ENCODE measurements around the gene EBLN1. TPM values are rescaled to one million over a fixed set of nuclear protein-coding genes. Genes with fewer than 3 reads are reported as not detected.

The EBLN1 gene
- total and polyA plus RNA-seq, 2 of the 13 experiments (the other 11 are each of a cell fraction or from before 2014, with no cell fraction given) = not detected

DNA sequence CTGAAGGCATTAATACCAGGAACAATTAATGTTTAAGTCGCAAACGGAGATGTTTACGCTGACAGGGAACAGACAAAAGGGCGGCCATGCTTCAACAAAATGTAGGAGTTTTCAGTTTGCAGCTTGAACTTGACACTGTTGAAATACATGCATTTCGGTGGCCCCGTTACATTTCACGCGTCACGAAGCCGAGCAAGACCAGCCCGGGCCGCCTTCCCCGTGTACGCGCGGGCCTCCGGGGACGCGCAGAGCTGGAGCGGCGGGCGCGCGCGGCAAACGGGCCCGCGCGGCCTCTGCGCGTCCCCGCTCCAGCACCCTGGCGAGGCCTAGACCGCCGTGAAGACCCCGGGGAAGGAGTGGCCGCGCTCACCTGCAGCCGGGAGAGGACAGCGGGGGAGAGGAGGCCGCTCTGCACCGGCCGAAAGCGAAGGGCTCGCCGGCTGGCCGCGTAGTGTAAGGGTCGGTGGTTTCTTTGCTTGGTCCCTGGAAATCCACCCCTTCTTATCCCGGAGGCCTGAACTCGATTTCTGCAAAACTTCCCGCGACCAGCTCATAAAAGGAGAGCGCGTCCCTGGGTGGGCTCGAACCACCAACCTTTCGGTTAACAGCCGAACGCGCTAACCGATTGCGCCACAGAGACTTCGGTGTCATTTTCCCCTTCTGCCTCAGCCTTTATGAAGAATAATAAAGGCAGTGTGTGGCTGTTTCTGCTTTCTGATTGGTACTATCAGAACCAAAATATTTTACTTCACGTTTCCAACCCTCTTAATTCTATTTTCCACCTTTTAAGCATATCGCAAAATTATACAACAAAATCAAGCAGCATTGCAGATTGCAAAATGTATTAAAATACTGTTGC, 11.4 kb upstream of the EBLN1 start (continued):
- TF ChIP-seq, protein P1, sequence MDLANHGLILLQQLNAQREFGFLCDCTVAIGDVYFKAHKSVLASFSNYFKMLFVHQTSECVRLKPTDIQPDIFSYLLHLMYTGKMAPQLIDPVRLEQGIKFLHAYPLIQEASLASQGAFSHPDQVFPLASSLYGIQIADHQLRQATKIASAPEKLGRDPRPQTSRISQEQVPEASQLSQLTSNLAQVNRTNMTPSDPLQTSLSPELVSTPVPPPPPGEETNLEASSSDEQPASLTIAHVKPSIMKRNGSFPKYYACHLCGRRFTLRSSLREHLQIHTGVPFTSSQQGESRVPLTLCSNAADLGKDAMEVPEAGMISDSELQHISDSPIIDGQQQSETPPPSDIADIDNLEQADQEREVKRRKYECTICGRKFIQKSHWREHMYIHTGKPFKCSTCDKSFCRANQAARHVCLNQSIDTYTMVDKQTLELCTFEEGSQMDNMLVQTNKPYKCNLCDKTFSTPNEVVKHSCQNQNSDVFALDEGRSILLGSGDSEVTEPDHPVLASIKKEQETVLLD (CRISPR knock-in tag; IDR thresholded peaks at IDR 0.05; ENCODE audit: low read depth) = no peak
- peak; percentile 38; the same call in 1 of the 2 replicates for TF ChIP-seq E2F1 (CRISPR knock-in tag; IDR thresholded peaks at IDR 0.05)
- TF ChIP-seq MIER3 (CRISPR knock-in tag; IDR thresholded peaks at IDR 0.05; ENCODE audit: borderline replicate concordance) = no peak
- peak; percentile 67 for TF ChIP-seq SPEN (CRISPR knock-in tag; IDR thresholded peaks at IDR 0.05; ENCODE audit: low read depth)
- peak; percentile 73 for TF ChIP-seq HOXA3 (CRISPR knock-in tag; IDR thresholded peaks at IDR 0.05)
- TF ChIP-seq YY1 (IDR thresholded peaks at IDR 0.05; ENCODE audit: insufficient read depth, insufficient replicate concordance, low read depth, low read length) = no peak
- TF ChIP-seq RXRA (CRISPR knock-in tag; IDR thresholded peaks at IDR 0.05) = peak; percentile 31; the same call in 1 of the 2 replicates
- TF ChIP-seq, protein P2, sequence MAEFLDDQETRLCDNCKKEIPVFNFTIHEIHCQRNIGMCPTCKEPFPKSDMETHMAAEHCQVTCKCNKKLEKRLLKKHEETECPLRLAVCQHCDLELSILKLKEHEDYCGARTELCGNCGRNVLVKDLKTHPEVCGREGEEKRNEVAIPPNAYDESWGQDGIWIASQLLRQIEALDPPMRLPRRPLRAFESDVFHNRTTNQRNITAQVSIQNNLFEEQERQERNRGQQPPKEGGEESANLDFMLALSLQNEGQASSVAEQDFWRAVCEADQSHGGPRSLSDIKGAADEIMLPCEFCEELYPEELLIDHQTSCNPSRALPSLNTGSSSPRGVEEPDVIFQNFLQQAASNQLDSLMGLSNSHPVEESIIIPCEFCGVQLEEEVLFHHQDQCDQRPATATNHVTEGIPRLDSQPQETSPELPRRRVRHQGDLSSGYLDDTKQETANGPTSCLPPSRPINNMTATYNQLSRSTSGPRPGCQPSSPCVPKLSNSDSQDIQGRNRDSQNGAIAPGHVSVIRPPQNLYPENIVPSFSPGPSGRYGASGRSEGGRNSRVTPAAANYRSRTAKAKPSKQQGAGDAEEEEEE (CRISPR knock-in tag; IDR thresholded peaks at IDR 0.05; ENCODE audit: borderline replicate concordance) = no peak
- peak; percentile 60; the same call in 1 of the 2 replicates for TF ChIP-seq CREBL2 (CRISPR knock-in tag; IDR thresholded peaks at IDR 0.05; ENCODE audit: borderline replicate concordance)
- TF ChIP-seq RXRB (CRISPR knock-in tag; IDR thresholded peaks at IDR 0.05; ENCODE audit: borderline replicate concordance) = peak; percentile 58
- no peak for TF ChIP-seq ZNF143 (CRISPR knock-in tag; IDR thresholded peaks at IDR 0.05)
- TF ChIP-seq ISX (CRISPR knock-in tag; conservative IDR thresholded peaks at IDR 0.05) = no peak
- TF ChIP-seq ZNF10 (CRISPR knock-in tag; IDR thresholded peaks at IDR 0.05; ENCODE audit: borderline replicate concordance, low read depth) = no peak
- TF ChIP-seq FOSL2 (CRISPR knock-in tag; IDR thresholded peaks at IDR 0.05) = peak; percentile 51
- peak; percentile 59; the same call in 1 of the 2 replicates for TF ChIP-seq ZNF317 (CRISPR knock-in tag; IDR thresholded peaks at IDR 0.05)
- TF ChIP-seq, protein P3, sequence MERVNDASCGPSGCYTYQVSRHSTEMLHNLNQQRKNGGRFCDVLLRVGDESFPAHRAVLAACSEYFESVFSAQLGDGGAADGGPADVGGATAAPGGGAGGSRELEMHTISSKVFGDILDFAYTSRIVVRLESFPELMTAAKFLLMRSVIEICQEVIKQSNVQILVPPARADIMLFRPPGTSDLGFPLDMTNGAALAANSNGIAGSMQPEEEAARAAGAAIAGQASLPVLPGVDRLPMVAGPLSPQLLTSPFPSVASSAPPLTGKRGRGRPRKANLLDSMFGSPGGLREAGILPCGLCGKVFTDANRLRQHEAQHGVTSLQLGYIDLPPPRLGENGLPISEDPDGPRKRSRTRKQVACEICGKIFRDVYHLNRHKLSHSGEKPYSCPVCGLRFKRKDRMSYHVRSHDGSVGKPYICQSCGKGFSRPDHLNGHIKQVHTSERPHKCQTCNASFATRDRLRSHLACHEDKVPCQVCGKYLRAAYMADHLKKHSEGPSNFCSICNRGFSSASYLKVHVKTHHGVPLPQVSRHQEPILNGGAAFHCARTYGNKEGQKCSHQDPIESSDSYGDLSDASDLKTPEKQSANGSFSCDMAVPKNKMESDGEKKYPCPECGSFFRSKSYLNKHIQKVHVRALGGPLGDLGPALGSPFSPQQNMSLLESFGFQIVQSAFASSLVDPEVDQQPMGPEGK (CRISPR knock-in tag; IDR thresholded peaks at IDR 0.05) = no peak
- no peak for TF ChIP-seq ZFP82 (CRISPR knock-in tag; IDR thresholded peaks at IDR 0.05; ENCODE audit: borderline replicate concordance)
- no peak for TF ChIP-seq ZNF234 (CRISPR knock-in tag; conservative IDR thresholded peaks at IDR 0.05)
- TF ChIP-seq DMAP1 (CRISPR knock-in tag; IDR thresholded peaks at IDR 0.05) = peak; percentile 34; the same call in 1 of the 2 replicates
- TF ChIP-seq TEAD3 (CRISPR knock-in tag; optimal IDR thresholded peaks at IDR 0.05; ENCODE audit: borderline replicate concordance) = peak; percentile 57
- TF ChIP-seq CERS6 (CRISPR knock-in tag; IDR thresholded peaks at IDR 0.05) = no peak
- no peak for TF ChIP-seq ZNF652 (CRISPR knock-in tag; IDR thresholded peaks at IDR 0.05; ENCODE audit: borderline replicate concordance, low read depth)
